B cell (primary cell): ENCODE results near the gene C1QTNF12. TPM values are rescaled to one million over a fixed set of nuclear protein-coding genes. Genes with fewer than 3 reads are reported as not detected.

Experiments used
- ATAC-seq: fragments of 200-7000 bp; cut with Tn5 transposase; one replicate; pipeline ENCODE4 v1.10.0; 2021; ENCODE audit warnings: low read depth, mild to moderate bottlenecking, moderate number of reproducible peaks, moderate library complexity
- CTCF ChIA-PET: fragments of 350-600 bp; sonication (Branson Sonifier 250); formaldehyde crosslinking; loops from one replicate; lab custom pipeline; 2021; ENCODE audit warnings: antibody characterized with exemption, inconsistent platforms; lab: Charles Lee
- POLR2A ChIA-PET: fragments of 350-600 bp; sonication (Branson Sonifier 250); formaldehyde crosslinking; loops from one replicate; lab custom pipeline; 2021; ENCODE audit warnings: antibody characterized with exemption; lab: Charles Lee
- DNase-seq: peaks from one replicate; pipeline ENCODE4 v3.0.0; 2013
- H2AFZ ChIP-seq: 2 replicates; pipeline ENCODE4 v1.6.1; 2012; ENCODE audit warnings: mild to moderate bottlenecking, low read depth, low read length; ENCODE audit not compliant: insufficient read depth, poor library complexity, severe bottlenecking
- H3K27ac ChIP-seq, 2 donors: 1 replicate in 1 of 2; 2 replicates in 1 of 2; pipeline ENCODE4 v1.5.1; 2012 to 2013; ENCODE audit warnings: low read length in 2 of 2, mild to moderate bottlenecking in 2 of 2, moderate library complexity in 1 of 2
- H3K27me3 ChIP-seq, 4 experiments: fragments of 200-600 bp in 1 of 4; sonication (generic) in 1 of 4; replicated peaks in 1 of 4; 1 replicate in 2 of 4; 2 replicates in 2 of 4; pipeline versions ENCODE4 v1.6.1 to v1.7.0; 2013 to 2016; ENCODE audit warnings: low read length in 3 of 4, mild to moderate bottlenecking in 2 of 4, mixed read lengths in 1 of 4, moderate library complexity in 1 of 4; ENCODE audit not compliant: insufficient read depth in 4 of 4, control insufficient read depth in 3 of 4; ENCODE audit errors: control extremely low read depth in 1 of 4
- H3K36me3 ChIP-seq, 2 experiments: replicated peaks in 1 of 2; 1 replicate in 1 of 2; 2 replicates in 1 of 2; pipeline versions ENCODE4 v1.6.1 to v1.7.1; 2013; ENCODE audit warnings: low read length in 1 of 2; ENCODE audit not compliant: insufficient read depth in 2 of 2, control insufficient read depth in 1 of 2; ENCODE audit errors: control extremely low read depth in 1 of 2, extremely low read depth in 1 of 2
- H3K4me1 ChIP-seq, 2 donors: fragments of 200-600 bp in 1 of 2; sonication (generic) in 1 of 2; 1 replicate in 1 of 2; 2 replicates in 1 of 2; pipeline versions ENCODE4 v1.5.1 to v1.6.1; 2013 to 2017; ENCODE audit warnings: low read length in 2 of 2; ENCODE audit not compliant: control insufficient read depth in 2 of 2, insufficient read depth in 2 of 2
- H3K4me2 ChIP-seq: replicated peaks from 2 replicates; pipeline ENCODE3; 2012; ENCODE audit warnings: mild to moderate bottlenecking, low read depth, low read length; ENCODE audit not compliant: poor library complexity, severe bottlenecking
- H3K4me3 ChIP-seq, 5 experiments: fragments of 200-600 bp in 1 of 5; sonication (generic) in 1 of 5; 1 replicate in 3 of 5; 2 replicates in 2 of 5; pipeline versions ENCODE4 v1.5.1 to v1.7.0; 2011 to 2016; ENCODE audit warnings: low read length in 4 of 5, mild to moderate bottlenecking in 4 of 5, low read depth in 2 of 5, control low read depth in 1 of 5, moderate library complexity in 1 of 5; ENCODE audit not compliant: insufficient read depth in 1 of 5; ENCODE audit errors: control extremely low read depth in 1 of 5, extremely low read depth in 1 of 5
- H3K79me2 ChIP-seq: fragments of 200-600 bp; sonication (generic); one replicate; pipeline ENCODE4 v1.6.0; 2016; ENCODE audit warnings: low read length; ENCODE audit not compliant: control insufficient read depth, insufficient read depth
- H3K9ac ChIP-seq: fragments of 200-600 bp; sonication (generic); 2 replicates; pipeline ENCODE4 v1.6.1; 2017; ENCODE audit warnings: mild to moderate bottlenecking, low read length, moderate library complexity
- H3K9me3 ChIP-seq, 3 donors: one replicate each; pipeline versions ENCODE4 v1.6.1 to v1.7.1; 2013; ENCODE audit warnings: low read length in 2 of 3; ENCODE audit not compliant: control insufficient read depth in 2 of 3, insufficient read depth in 1 of 3; ENCODE audit errors: control extremely low read depth in 1 of 3
- H4K20me1 ChIP-seq: 2 replicates; pipeline ENCODE4 v1.6.0; 2012; ENCODE audit warnings: mild to moderate bottlenecking, low read length; ENCODE audit not compliant: insufficient read depth, control insufficient read depth, poor library complexity, severe bottlenecking
- H3K27ac Mint-ChIP-seq: one replicate; pipeline ENCODE4 v1.8.0; 2021; ENCODE audit warnings: mixed read lengths
- H3K27me3 Mint-ChIP-seq: one replicate; pipeline ENCODE4 v1.8.0; 2021; ENCODE audit warnings: mixed read lengths
- H3K4me1 Mint-ChIP-seq: one replicate; pipeline ENCODE4 v1.8.0; 2021; ENCODE audit warnings: mixed read lengths
- H3K4me3 Mint-ChIP-seq: one replicate; pipeline ENCODE4 v1.8.0; 2021; ENCODE audit warnings: mixed read lengths
- H3K9me3 Mint-ChIP-seq: one replicate; pipeline ENCODE4 v1.8.0; 2022; ENCODE audit warnings: mixed read lengths; ENCODE audit not compliant: insufficient read depth
- CTCF ChIP-seq: fragments of 200-600 bp; IDR thresholded peaks from one replicate; pipeline ENCODE4 v1.8.0; 2022; ENCODE audit warnings: antibody characterized with exemption, mild to moderate bottlenecking
- EZH2 ChIP-seq: IDR thresholded peaks from 2 replicates; pipeline ENCODE4 v1.6.1; 2012; ENCODE audit warnings: borderline replicate concordance, low read depth, mild to moderate bottlenecking, moderate library complexity, low read length; ENCODE audit not compliant: insufficient read depth, poor library complexity, severe bottlenecking
- WGBS: methylation state at CpG from one replicate; pipeline ENCODE4 v1.1.5; 2013; ENCODE audit warnings: missing lambda C conversion rate; ENCODE audit not compliant: insufficient coverage; 5-methylcytosine and 5-hydroxymethylcytosine counted together
- intact Hi-C: fragments of 100-400 bp; cut with micrococcal nuclease; formaldehyde crosslinking; loops from one replicate; pipeline ENCODE4 v1.10.0; 2022
- polyA plus RNA-seq: library from polyadenylated mRNA; depleted of rRNA; stranded (reverse); fragments of >200 nt; gene quantifications from 2 replicates; pipeline ENCODE4 v1.2.3, GENCODE V29; 2012
- total RNA-seq, 2 donors: library from RNA; stranded (reverse); fragments of 120-200 nt in 1 of 2; gene quantifications; 1 replicate in 1 of 2; 2 replicates in 1 of 2; pipeline versions ENCODE4 v1.2.3 to v1.2.4, GENCODE V29; 2013 to 2022

The C1QTNF12 gene
- total and polyA plus RNA-seq, 2 donors (not counting 1 experiment from before 2014, with no cell fraction given): 1.2 to 3.2 TPM

GRCh38 chr1:1238702-1239178 is 7.8 kb downstream of the C1QTNF12 start:
- H3K4me3 ChIP-seq: no peak overlapping the region
- TF ChIP-seq CTCF (no peak), EZH2 (no peak)
- peaks cover 0 to 5% (median 0%) of the 10 kb centered on the region in 3 donors for H3K9me3 ChIP-seq
- 73% methylated on average over 18 of the region's 19 CpGs for WGBS
- H3K9ac ChIP-seq: no peak overlapping the region
- no peak for ATAC-seq
- peaks cover 13 to 15% of the 10 kb centered on the region in 2 donors for H3K4me1 ChIP-seq
- Mint-ChIP-seq H3K4me3 (no peak overlapping the region), H3K27ac (no peak overlapping the region), H3K27me3 (no peaks in the 10 kb centered on the region), H3K4me1 (peaks cover 20% of the 10 kb centered on the region), H3K9me3 (no peaks in the 10 kb centered on the region)
- H3K79me2 ChIP-seq: peaks cover 9% of the 10 kb centered on the region
- no peak overlapping the region for H3K4me2 ChIP-seq
- no peak overlapping the region for H3K27ac ChIP-seq
- no peak overlapping the region for H2AFZ ChIP-seq
- peaks cover 16% of the 10 kb centered on the region for H4K20me1 ChIP-seq
- H3K36me3 ChIP-seq: peaks cover 0 to 7% of the 10 kb centered on the region in 2 experiments
- ChIA-PET CTCF (interaction anchor here (1.1 to 2.8 kb wide), 2 partner anchors 12 to 116 kb away, joined by 3 to 19 read pairs; no protein-coding TSS in a partner anchor), POLR2A (no interaction called here)
- intact Hi-C loops: loop anchor here (10.0 kb wide), 1 partner anchor 204 kb away; no protein-coding TSS in a partner anchor
- DNase-seq: no peak
- peaks cover 0 to 36% (median 8%) of the 10 kb centered on the region in 4 experiments for H3K27me3 ChIP-seq
